ENCODE data around the gene CDK6.

Gene CDK6

GRCh38 chr7:92843781-92844180, 7.4 kb upstream of the CDK6 start:
- DNase-seq = no peak

- DNase-seq = no peak
Observed at GRCh38 chr7:92843034-92843760, 6.8 kb upstream of the CDK6 start.

- DNase-seq = no peak
Observed at GRCh38 chr7:92841192-92841591, 4.8 kb upstream of the CDK6 start.

DNA sequence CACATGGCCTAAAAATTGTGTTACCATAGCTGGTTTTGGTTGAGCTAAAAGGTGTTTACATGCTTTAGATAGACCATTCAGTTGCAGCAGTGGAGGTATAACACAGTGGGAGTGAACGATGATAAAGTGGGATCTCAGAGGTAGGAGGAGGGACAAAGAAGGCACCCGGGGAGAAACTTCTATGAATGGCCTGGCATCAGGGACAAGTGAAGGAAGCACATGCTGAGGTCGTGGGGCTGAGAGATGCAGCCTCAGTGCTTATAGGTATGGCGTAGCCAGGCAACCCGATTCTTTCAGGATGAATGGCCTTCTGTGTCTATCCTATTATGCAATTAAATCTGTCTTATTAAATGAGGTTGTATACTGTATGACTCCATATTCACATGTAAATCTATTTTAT, 3.9 kb upstream of the CDK6 start:
- no peak for DNase-seq

GRCh38 chr7:92839901-92840300, 3.5 kb upstream of the CDK6 start:
- no peak for DNase-seq

DNA sequence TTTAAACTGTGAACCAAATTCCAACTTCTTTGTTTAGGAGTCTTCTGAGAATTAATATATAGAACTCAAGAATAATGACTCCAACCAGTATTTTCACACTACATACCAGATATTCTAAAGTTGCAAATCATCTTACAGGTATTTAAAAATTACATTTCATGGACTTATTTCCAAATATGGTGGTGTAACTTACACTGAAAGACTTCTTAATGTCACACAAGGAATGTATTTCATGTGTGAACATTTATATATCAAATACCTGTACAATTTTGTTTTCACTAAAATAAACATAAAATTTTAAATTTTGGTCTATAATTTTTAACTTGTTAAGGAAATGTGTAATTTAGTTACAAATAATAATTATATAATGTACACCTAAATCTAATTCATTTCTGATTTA, 2.6 kb upstream of the CDK6 start:
- DNase-seq = no peak

GRCh38 chr7:92837000-92837749, 802 bp upstream of the CDK6 start:
- peak; percentile 100 for DNase-seq

GRCh38 chr7:92835851-92836488, 403 bp downstream of the CDK6 start:
- DNase-seq = peak; percentile 100

DNA sequence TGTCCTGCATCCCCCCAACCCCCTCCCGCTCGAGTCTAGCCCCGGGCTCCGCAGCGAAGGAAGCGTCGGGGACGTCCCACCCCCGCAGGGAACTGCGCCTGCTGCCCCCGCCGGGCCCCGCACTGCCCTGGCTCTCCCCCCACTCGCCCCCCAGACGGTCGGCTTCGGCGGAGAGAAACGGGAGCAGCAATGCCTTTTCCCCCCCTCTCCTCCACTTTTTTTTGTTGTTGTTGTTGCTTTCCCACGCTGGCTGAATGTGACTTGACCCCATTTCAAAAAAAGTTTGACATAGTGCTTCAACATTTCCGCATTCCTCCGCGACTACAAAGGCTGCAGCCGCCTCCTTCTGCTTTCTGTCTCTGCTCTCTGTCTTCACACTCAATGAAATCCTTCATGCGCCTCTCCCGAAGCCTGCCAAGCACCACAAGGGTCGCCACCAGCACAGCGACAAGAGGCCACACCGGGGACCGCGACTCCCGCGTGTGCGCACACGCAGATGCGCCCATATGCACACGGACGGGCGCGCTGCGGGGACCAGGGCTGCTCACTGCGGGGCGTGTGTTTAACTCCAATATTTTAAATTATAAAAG, 1.0 kb downstream of the CDK6 start:
- peak; percentile 100 for DNase-seq

DNA sequence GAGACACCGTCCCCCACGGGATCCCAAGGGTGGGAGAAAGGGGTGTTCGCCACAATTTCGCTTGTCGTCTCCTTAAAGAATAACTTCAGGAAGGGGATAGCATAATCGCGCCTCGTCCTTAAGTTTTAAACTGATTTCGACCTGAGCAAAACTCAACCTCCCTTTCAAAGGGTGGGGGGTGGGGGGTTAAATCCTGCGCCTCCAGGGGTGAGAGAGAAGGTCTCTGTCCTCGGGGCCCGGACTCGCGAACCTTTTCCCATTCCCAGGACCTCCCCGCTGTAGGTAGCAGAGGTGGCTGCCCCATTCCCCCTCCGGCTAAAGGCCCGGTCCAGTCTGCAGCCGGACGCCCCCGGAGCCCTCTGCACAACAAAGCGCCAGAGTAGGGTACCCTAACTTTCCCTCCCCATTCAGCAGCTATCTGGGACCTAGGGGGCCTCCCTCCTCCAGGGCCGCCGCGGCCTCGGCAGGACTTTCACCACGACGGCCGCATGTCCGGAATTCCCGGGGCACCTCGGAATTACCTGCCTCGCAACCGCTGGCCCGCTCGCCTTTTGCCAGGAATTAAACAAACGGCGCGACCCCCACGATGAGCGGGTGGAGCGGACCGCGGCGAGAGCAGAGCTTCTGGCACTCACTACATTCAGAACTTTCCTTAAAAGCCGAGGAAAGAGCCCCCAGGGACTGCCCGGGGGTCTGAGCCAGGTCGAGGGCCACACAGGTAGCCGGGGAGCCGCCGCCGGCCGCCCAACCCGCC, 1.7 kb downstream of the CDK6 start:
- DNase-seq = peak; percentile 99

DNA sequence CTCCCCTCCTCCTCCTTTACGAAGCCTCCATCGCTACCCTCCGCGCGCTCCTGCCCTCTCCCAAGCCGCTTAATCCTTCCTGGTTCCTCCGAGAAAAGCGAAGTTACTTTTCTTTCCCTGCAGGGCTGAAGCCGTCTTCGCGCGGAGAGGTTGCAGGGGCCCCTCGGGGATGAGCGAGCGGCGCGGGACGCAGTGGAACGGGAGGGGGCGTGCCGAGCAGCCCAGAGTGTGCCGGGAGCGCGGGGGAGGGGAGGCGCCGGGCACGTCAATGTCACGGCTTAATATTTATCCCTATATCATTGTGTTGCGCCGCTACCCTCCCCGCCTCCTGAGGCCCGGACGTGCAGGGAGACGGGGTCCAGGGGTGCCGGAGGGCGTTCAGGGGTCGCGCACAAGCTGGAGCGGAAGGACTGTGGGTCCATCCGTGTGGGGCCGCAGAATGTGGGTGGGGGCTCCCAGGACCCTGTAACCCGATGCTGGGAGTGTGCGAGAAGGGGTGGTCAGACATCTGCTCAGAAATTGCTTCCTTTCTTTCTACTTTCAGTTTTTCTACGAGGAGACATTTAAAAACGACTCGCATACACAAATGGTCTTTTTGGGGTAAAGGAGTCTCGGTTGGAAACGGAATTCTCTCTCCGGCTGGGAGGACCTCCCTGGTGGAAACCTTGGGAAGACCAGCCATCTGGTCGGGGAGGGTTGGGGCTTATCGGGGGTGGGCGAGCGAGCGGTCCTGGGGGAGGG, 2.4 kb downstream of the CDK6 start:
- DNase-seq = peak; percentile 100

DNA sequence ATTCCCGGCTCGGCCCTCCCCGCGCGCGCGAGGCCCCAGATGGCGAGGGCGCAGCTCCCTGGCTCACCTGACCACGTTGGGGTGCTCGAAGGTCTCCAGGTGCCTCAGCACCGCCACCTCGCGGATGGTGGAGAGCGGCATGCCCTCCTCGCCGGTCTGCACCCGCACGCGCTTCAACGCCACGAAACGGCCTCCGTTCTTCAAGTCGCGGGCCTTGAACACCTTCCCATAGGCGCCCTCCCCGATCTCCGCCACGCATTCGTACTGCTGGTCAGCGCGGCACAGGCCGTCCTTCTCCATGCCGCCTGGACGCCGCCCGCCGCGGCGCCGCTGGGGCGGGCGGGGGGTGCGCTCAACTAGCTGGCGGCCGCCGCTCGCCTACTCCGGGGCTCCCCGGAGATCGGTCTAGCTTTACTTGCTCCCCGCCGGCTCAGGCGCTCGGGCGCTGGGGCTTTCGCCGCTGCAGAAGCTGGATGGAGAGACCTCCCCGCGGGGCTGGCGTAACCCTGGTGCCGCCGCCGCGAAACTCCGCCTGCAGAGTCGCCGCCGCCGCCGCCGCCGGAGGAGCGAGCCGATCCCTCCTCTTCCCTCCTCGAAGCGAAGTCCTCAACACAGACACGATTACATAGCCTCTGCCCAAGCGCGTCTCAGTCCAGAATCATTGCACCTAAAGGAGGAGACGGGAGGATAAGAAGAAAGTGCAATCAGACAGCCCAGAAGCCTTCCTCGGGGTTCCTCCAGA, 3.2 kb downstream of the CDK6 start:
- peak; percentile 100 for DNase-seq

DNA sequence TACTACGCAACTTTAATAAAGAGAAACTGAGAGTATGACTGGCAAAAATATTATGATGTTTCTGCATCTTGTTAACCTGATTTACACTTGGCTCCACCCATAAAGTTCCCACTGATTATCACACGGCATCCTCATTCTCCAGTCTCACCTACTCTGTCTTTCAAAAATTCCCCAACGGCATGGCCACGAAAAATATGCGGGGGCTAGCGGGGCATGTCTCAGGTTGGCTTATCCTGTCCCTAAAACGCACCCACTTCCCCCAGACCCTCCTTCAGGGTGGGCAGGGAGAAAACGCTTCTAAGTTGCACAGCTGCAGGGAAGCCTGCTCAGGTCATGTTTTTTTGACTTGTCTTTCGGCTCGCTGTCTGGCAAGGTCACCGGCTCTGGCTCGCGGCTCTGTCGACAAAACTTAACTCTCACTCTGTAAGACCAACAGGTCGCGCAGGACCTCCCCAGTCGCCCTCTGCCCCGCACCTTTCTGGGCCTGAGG, 3.8 kb downstream of the CDK6 start:
- DNase-seq = no peak

- DNase-seq = peak; percentile 98
Observed at GRCh38 chr7:92831716-92832533, 4.4 kb downstream of the CDK6 start.

- DNase-seq = peak; percentile 98
Observed at GRCh38 chr7:92830532-92831110, 5.8 kb downstream of the CDK6 start.

DNA sequence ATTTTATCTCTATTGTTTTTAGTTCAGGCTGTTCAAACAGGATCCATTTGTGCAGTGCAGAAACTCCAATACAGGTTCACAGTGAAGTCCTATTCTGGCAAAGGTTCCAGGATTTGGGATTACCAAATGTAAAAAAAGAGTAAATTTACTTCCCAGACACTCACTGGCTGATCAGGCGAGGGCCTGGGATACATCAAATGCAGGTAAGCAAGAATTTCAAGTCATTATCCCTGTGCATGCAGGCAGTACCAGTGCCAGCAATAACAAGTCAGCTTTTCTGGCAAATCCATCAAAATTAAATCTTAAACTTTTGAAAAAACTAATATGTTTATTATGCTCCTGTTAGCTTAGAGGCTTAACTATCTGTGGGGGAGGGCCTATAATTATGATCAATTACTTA, 6.3 kb downstream of the CDK6 start:
- no peak for DNase-seq

GRCh38 chr7:92827464-92828120, 8.8 kb downstream of the CDK6 start:
- peak; percentile 92 for DNase-seq

GRCh38 chr7:92826258-92826938, 10.0 kb downstream of the CDK6 start:
- no peak for DNase-seq
